Common myeloid progenitor, CD34-positive (primary cell): Measurements from ENCODE around the gene COPS7A.

Source experiments
- CTCF ChIA-PET: fragments of 350-600 bp; sonication (Branson Sonifier 250); formaldehyde crosslinking; loops from one replicate; lab custom pipeline; 2021; ENCODE audit warnings: antibody characterized with exemption; lab: Charles Lee
- POLR2A ChIA-PET: fragments of 350-600 bp; sonication (Branson Sonifier 250); formaldehyde crosslinking; loops from one replicate; lab custom pipeline; 2021; ENCODE audit warnings: antibody characterized with exemption; lab: Charles Lee
- DNase-seq, 3 donors: peaks; one replicate each; pipeline versions ENCODE4 v3.0.0 to v3.0.0-alpha.2; 2013
- H3K27ac ChIP-seq, 2 experiments: 1 replicate in 1 of 2; 2 replicates in 1 of 2; pipeline ENCODE4 v1.7.0; 2013; ENCODE audit warnings: inconsistent platforms in 2 of 2, low read length in 2 of 2, mild to moderate bottlenecking in 2 of 2, low read depth in 1 of 2, moderate library complexity in 1 of 2; ENCODE audit not compliant: severe bottlenecking in 2 of 2, insufficient read depth in 1 of 2, poor library complexity in 1 of 2
- H3K27me3 ChIP-seq, 5 experiments: replicated peaks in 2 of 5; 1 replicate in 3 of 5; 2 replicates in 2 of 5; pipeline versions ENCODE4 v1.6.1 to v1.7.0; 2013; ENCODE audit warnings: low read length in 4 of 5, mild to moderate bottlenecking in 2 of 5, moderate library complexity in 2 of 5, inconsistent platforms in 1 of 5; ENCODE audit not compliant: insufficient read depth in 5 of 5, control insufficient read depth in 4 of 5
- H3K36me3 ChIP-seq, 4 experiments: 1 replicate in 2 of 4; 2 replicates in 2 of 4; pipeline versions ENCODE4 v1.6.1 to v1.7.0; 2013; ENCODE audit warnings: low read length in 3 of 4, control low read depth in 1 of 4, mild to moderate bottlenecking in 1 of 4; ENCODE audit not compliant: control insufficient read depth in 4 of 4, insufficient read depth in 4 of 4
- H3K4me1 ChIP-seq, 4 experiments: 1 replicate in 3 of 4; 2 replicates in 1 of 4; pipeline versions ENCODE4 v1.6.1 to v1.7.1; 2013; ENCODE audit warnings: low read length in 3 of 4, mild to moderate bottlenecking in 3 of 4, control low read depth in 1 of 4, inconsistent platforms in 1 of 4, moderate library complexity in 1 of 4; ENCODE audit not compliant: control insufficient read depth in 4 of 4, insufficient read depth in 4 of 4; ENCODE audit errors: control extremely low read depth in 1 of 4
- H3K4me3 ChIP-seq, 7 experiments: 1 replicate in 4 of 7; 2 replicates in 3 of 7; pipeline versions ENCODE4 v1.5.1 to v1.7.0; 2013; ENCODE audit warnings: mild to moderate bottlenecking in 7 of 7, low read length in 6 of 7, moderate library complexity in 6 of 7, inconsistent platforms in 2 of 7, low read depth in 2 of 7, control low read depth in 1 of 7; ENCODE audit not compliant: insufficient read depth in 4 of 7, control insufficient read depth in 1 of 7; ENCODE audit errors: extremely low read depth in 1 of 7
- H3K9me3 ChIP-seq, 5 experiments: 1 replicate in 4 of 5; 2 replicates in 1 of 5; pipeline versions ENCODE4 v1.6.1 to v1.7.1; 2013; ENCODE audit warnings: low read length in 4 of 5, mild to moderate bottlenecking in 2 of 5, inconsistent platforms in 1 of 5, low read depth in 1 of 5, moderate library complexity in 1 of 5; ENCODE audit not compliant: control insufficient read depth in 4 of 5, insufficient read depth in 2 of 5; ENCODE audit errors: control extremely low read depth in 1 of 5
- WGBS: methylation state at CpG from one replicate; pipeline ENCODE4 v1.1.5; 2013; ENCODE audit not compliant: insufficient coverage; 5-methylcytosine and 5-hydroxymethylcytosine counted together

COPS7A gene

DNA sequence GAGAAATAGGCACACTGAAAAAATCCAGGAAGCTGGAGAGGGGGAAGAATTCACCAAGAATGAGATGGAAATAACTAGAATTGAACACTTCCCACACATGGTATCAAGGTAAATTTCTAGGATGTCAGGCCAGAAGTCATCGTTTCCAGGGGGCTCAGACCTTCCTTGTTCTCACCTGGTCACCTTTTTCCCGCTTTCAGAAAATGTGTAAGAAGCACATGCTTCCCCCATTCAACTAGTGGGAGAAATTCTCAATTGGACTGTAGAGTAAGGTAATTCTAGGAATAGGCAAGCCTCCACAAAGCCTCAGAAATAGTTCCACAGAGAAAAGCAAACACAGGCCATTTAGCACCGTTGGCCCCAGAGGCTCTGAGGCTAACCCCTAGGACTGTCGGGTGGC, 39.5 kb downstream of the COPS7A start:
- WGBS: no CpG with 5 or more reads among the region's 4 CpGs
- POLR2A ChIA-PET: interaction anchor here (1.1 kb wide), 1 partner anchor 11 kb away, joined by 3 read pairs; the partner anchor contains the start of gene MLF2
- Histone ChIP-seq H3K36me3 (no peaks in the 10 kb centered on the region), H3K4me1 (peaks cover 8 to 36% (median 26%) of the 10 kb centered on the region in 4 experiments), H3K4me3 (no peak overlapping the region), H3K27ac (no peak overlapping the region), H3K27me3 (peaks cover 0 to 16% (median 0%) of the 10 kb centered on the region in 5 experiments), H3K9me3 (no peaks in the 10 kb centered on the region)
- CTCF ChIA-PET: interaction anchor here (1.1 to 2.0 kb wide), 4 partner anchors 8 to 59 kb away, joined by 4 read pairs; partner anchors contain the start of genes GPR162 and MLF2
- no peak for DNase-seq

DNA sequence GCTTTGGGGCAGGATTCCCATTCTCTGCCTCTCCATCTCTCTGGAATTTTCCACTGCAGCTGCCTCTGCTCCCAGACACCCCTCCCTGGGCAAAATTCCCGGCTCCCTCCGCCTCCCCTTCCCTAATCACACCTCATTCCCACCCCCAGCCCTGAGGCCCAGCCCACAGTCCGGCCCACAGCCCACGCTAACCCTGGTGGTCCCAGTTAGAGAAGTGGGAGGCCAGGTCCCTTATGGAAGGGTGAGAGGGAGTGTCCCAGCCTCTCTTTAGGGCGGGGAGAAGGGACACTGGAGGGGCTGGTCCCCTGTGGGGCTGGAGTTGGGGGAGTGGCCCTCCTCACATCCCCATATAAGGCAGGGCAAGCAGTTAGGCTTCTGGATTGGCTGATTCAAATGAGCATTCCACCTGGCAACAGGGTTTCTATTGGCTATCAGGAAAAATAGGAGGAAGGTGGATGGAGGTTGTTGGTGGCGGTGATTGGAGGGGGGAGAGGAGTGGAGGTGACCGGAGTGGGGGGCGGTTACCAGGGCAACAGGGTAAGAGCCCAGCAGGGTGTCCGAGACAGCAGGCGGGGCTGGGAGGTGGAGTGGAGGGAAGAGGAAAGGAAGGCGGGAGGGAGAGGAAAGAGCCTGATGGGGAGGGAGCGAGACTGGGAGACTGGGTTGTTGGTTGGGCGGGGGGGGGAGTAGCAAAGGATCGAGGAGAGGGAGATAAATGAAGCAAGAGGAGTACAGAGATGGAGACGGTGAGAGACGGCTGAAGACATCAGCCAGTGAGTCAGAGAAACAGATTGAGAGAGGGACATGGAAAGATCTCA, 40.4 kb downstream of the COPS7A start:
- Histone ChIP-seq H3K27me3 (peaks cover 0 to 16% (median 0%) of the 10 kb centered on the region in 5 experiments), H3K9me3 (no peaks in the 10 kb centered on the region), H3K4me1 (peaks cover 8 to 44% (median 31%) of the 10 kb centered on the region in 4 experiments), H3K36me3 (no peaks in the 10 kb centered on the region), H3K4me3 (peak overlapping the region in 5 of 7 experiments; percentile 10 to 71 (median 48)), H3K27ac (peak overlapping the region in 1 of 2 experiments; percentile 64)
- WGBS: 2% methylated on average over 12 of the region's 16 CpGs
- CTCF ChIA-PET: interaction anchor here (1.1 to 15.2 kb wide), 5 partner anchors 8 to 58 kb away, joined by 4 to 237 read pairs (median 4); partner anchors contain the start of genes GPR162 and MLF2
- peak; percentile 92 to 96 (median 95) for DNase-seq
- POLR2A ChIA-PET: interaction anchor here (0.6 to 1.1 kb wide), 3 partner anchors 9 to 529 kb away, joined by 3 to 5 read pairs (median 3); partner anchors contain the start of gene MLF2

DNA sequence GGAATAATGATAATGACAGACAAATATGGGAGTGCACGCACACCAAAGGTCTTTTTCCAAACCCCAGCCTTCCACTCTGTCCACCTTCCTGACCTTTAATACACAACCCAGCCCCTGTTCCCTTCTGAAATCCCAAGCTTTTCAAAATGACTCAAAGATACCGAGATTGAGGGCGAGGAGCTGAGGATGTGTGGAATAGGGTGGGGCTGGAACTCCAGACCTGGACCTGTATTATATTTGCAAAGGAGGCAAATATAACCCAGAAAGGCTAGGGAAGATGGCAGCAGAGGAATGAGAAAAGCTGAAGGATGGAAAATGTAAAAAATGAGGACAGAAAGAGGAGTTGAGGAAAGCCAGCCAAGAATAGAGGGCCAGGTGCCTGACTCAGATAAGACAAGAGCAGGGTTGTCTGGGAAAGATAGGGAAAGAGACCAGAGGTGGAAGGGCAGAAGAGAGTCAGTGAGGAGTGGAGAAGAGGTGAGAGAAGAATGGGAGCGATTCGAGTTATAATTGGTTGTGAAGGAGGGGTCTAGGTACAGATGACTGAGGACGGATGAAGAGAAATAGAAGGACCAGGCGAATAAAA, 41.3 kb downstream of the COPS7A start:
- peaks cover 8 to 53% (median 35%) of the 10 kb centered on the region in 4 experiments for H3K4me1 ChIP-seq

DNA sequence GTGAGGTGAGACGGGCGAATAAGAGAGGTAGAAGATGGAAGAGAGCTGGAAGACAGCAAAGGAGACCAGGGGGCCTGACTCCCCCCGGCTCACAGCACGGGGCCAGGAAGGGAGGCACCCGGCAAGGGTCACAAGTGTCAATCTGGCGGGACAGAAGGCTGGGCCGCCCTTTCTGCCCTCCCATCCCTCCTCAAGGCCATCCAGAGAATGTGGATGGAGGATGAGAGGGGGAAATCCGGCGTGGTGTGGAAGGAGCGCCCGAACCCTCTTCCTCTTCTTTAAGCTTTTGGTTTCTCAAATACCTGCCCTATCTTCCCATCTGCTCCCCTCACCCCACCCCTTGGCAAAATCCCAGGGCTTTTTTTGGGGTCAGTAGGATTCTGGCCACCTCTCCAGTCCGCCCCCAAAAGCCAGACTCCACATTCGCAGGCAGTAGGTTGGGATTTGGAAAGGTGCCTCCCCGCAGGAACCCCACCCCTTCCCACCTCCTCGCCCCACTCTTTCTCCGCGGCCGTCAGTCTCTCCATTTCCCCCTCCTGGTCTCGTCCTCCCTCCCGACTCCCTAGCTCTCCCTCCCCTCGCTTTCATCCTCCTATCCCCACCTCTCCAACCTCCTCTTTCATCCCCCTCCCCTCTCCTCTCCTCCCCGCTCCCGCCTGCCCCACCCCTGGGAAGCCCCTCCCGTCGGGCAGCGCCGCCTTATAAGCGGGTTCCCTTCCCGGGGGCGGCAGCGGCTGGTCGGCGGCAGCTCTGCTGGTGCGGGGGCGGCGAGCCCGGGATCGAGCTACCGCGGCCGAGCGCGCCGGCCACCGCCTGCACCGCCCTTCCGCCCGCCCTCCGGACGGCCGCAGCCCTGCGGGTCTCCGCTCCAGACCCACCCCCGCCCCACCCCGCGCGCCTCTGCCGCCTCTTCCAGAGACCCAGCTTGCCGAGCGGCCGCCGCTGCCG, 42.1 kb downstream of the COPS7A start, which contains the start of gene PTMS:
Gene PTMS, plus strand, starts transcription at position 730 of the 948 bp plus-strand sequence. CDS start 343 bp downstream, outside the sequence.
- H3K4me1 ChIP-seq: peaks cover 8 to 59% (median 37%) of the 10 kb centered on the region in 4 experiments
- H3K27ac ChIP-seq: peak within 1 kb of the TSS in 1 of 2 experiments; percentile 70
- ChIA-PET CTCF (interaction anchor here (0.8 to 15.2 kb wide), 18 partner anchors 10 to 69 kb away, joined by 3 to 237 read pairs (median 4); partner anchors contain the start of genes CD4, GPR162 and MLF2), POLR2A (interaction anchor here (0.6 to 2.3 kb wide), 3 partner anchors 13 to 193 kb away, joined by 3 to 12 read pairs (median 3); partner anchors contain the start of gene MLF2)
- peaks cover 0 to 16% (median 0%) of the 10 kb centered on the region in 5 experiments for H3K27me3 ChIP-seq
- no peak for DNase-seq
- H3K9me3 ChIP-seq: no peaks in the 10 kb centered on the region
- 3% methylated on average over 39 of the region's 63 CpGs for WGBS
- peaks cover 0 to 10% (median 2%) of the 10 kb centered on the region in 4 experiments for H3K36me3 ChIP-seq
- H3K4me3 ChIP-seq: peak within 1 kb of the TSS; percentile 56 to 93 (median 74)

More for the DNA sequence above, 41.3 kb downstream of the COPS7A start:
- Histone ChIP-seq H3K9me3 (no peaks in the 10 kb centered on the region), H3K36me3 (peaks cover 0 to 7% (median 2%) of the 10 kb centered on the region in 4 experiments), H3K27ac (peak overlapping the region in 1 of 2 experiments; percentile 70), H3K4me3 (peak overlapping the region in 5 of 7 experiments; percentile 58 to 93 (median 71)), H3K27me3 (peaks cover 0 to 16% (median 0%) of the 10 kb centered on the region in 5 experiments)
- no peak for DNase-seq
- ChIA-PET CTCF (interaction anchor here (0.8 to 15.2 kb wide), 10 partner anchors 9 to 67 kb away, joined by 3 to 237 read pairs (median 12); partner anchors contain the start of genes GPR162 and MLF2), POLR2A (interaction anchor here (2.3 kb wide), 1 partner anchor 12 kb away, joined by 12 read pairs; the partner anchor contains the start of gene MLF2)
- 38% methylated on average over 6 of the region's 7 CpGs for WGBS

DNA sequence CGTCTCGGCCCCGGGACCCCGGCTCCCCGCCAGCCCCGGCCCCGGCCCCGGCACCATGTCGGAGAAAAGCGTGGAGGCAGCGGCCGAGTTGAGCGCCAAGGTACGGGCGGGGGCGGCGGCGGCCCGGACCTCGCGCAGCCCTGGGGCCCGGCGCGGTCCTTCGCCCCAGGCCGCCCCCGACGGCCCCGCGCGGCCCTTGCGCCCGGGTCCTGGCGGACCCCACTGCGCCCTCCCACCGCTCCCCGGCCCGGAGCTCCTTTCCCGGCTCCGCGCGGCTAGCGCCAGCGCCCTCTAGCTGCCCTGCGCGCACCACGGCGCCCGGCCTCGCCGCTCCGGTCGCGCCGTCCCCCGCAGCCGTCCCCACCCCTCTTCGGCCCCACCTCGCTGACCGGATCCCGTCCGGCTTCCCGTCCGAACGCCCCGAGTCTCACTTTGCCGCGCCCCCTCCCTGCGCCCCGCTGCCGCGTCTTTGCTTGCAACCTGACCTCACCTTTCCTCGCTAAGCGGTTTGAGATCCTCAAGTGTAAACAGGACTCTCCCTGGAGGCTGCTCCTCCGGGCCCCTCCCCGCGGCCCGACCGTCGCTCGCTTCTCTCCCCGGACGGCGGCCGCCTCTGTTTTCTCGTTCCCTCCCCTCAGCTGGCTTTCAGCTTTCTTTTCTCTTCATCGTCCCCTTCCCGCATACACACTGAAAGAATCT, 43.0 kb downstream of the COPS7A start:
- Histone ChIP-seq H3K27ac (peak overlapping the region in 1 of 2 experiments; percentile 58), H3K4me3 (peak overlapping the region; percentile 56 to 93 (median 74)), H3K36me3 (peaks cover 0 to 10% (median 2%) of the 10 kb centered on the region in 4 experiments), H3K27me3 (peaks cover 0 to 16% (median 0%) of the 10 kb centered on the region in 5 experiments), H3K9me3 (no peaks in the 10 kb centered on the region), H3K4me1 (peaks cover 8 to 68% (median 46%) of the 10 kb centered on the region in 4 experiments)
- ChIA-PET POLR2A (interaction anchor here (1.1 to 2.3 kb wide), 2 partner anchors 14 to 192 kb away, joined by 3 to 12 read pairs; partner anchors contain the start of gene MLF2), CTCF (interaction anchor here (0.6 to 15.2 kb wide), 16 partner anchors 10 to 69 kb away, joined by 3 to 237 read pairs (median 4); partner anchors contain the start of genes CD4, GPR162 and MLF2)
- WGBS: under 1% methylated on average over 72 of the region's 88 CpGs
- peak; percentile 57 to 66 (median 60) for DNase-seq
